Neural cell (in vitro differentiated cells): ENCODE measurements around the gene UIMC1. TPM values are rescaled to one million over a fixed set of nuclear protein-coding genes. Genes with fewer than 3 reads are reported as not detected.

Experiments used
- H2AFZ ChIP-seq: fragments of 200-600, 300-800 bp; sonication (generic), shearing (Covaris generic); 2 replicates; pipeline ENCODE4 v1.6.0; 2014; ENCODE audit warnings: low read depth, mild to moderate bottlenecking, antibody characterized with exemption, low read length, moderate library complexity
- H3F3A ChIP-seq: fragments of 200-600 bp; shearing (Covaris generic); 2 replicates; pipeline ENCODE4 v1.6.1; 2016; ENCODE audit warnings: mild to moderate bottlenecking, moderate library complexity, mixed read lengths, antibody characterized with exemption, low read length; ENCODE audit not compliant: insufficient read depth, poor library complexity, severe bottlenecking
- H3K27ac ChIP-seq: fragments of 200-600, 300-800 bp; sonication (generic), shearing (Covaris generic); 2 replicates; pipeline ENCODE4 v1.5.1; 2014; ENCODE audit warnings: mild to moderate bottlenecking, low read length, moderate library complexity
- H3K27me3 ChIP-seq: fragments of 300-800, 200-600 bp; sonication (generic), shearing (Covaris generic); 2 replicates; pipeline ENCODE4 v1.6.0; 2014; ENCODE audit warnings: mild to moderate bottlenecking, low read depth, low read length, moderate library complexity; ENCODE audit not compliant: insufficient read depth
- H3K36me3 ChIP-seq: fragments of 300-800, 200-600 bp; sonication (generic), shearing (Covaris generic); 2 replicates; pipeline ENCODE4 v1.5.1; 2014; ENCODE audit warnings: mild to moderate bottlenecking, antibody characterized with exemption, low read length, moderate library complexity; ENCODE audit not compliant: insufficient read depth
- H3K4me2 ChIP-seq: fragments of 300-800, 200-600 bp; sonication (generic), shearing (Covaris generic); 2 replicates; pipeline ENCODE4 v1.6.0; 2014; ENCODE audit warnings: mild to moderate bottlenecking, low read length
- H3K4me3 ChIP-seq: fragments of 300-800, 200-600 bp; sonication (generic), shearing (Covaris generic); 2 replicates; pipeline ENCODE4 v1.5.1; 2014; ENCODE audit warnings: mild to moderate bottlenecking, low read length, moderate library complexity
- H3K79me2 ChIP-seq: fragments of 200-600 bp; shearing (Covaris generic); replicated peaks from 2 replicates; pipeline ENCODE4 v1.6.0; 2014; ENCODE audit warnings: mild to moderate bottlenecking, low read length, moderate library complexity; ENCODE audit not compliant: insufficient read depth
- H3K9ac ChIP-seq: fragments of 300-800, 200-600 bp; sonication (generic), shearing (Covaris generic); 2 replicates; pipeline ENCODE4 v1.6.1; 2016; ENCODE audit warnings: mild to moderate bottlenecking, low read length, mixed read lengths
- H3K9me2 ChIP-seq: fragments of 200-600 bp; shearing (Covaris generic); 2 replicates; pipeline ENCODE4 v1.6.1; 2016; ENCODE audit warnings: mild to moderate bottlenecking, low read length, mixed read lengths; ENCODE audit not compliant: insufficient read depth
- H3K9me3 ChIP-seq: fragments of 200-600, 300-800 bp; sonication (generic), shearing (Covaris generic); 2 replicates; pipeline ENCODE4 v1.6.1; 2016; ENCODE audit warnings: mild to moderate bottlenecking, mixed run types, low read length, moderate library complexity, mixed read lengths
- H4K20me1 ChIP-seq: fragments of 200-600 bp; shearing (Covaris generic); 2 replicates; pipeline ENCODE4 v1.6.1; 2016; ENCODE audit warnings: mild to moderate bottlenecking, mixed run types; ENCODE audit not compliant: insufficient read depth
- EP300 ChIP-seq: fragments of 450-650 bp; conservative IDR thresholded peaks from 2 replicates; pipeline ENCODE4 v1.6.1; 2014; ENCODE audit warnings: antibody characterized with exemption, mild to moderate bottlenecking, moderate library complexity; ENCODE audit not compliant: poor library complexity, severe bottlenecking
- EZH2 ChIP-seq: fragments of 200-600, 300-800 bp; shearing (Covaris generic), sonication (generic); IDR thresholded peaks from 2 replicates; pipeline ENCODE4 v1.6.1; 2014; ENCODE audit warnings: antibody characterized with exemption, low read length, borderline replicate concordance, mild to moderate bottlenecking; ENCODE audit not compliant: insufficient read depth, poor library complexity, severe bottlenecking
- MXI1 ChIP-seq: fragments of 450-650 bp; conservative IDR thresholded peaks from 2 replicates; pipeline ENCODE4 v1.6.1; 2014; ENCODE audit warnings: antibody characterized with exemption, mild to moderate bottlenecking; ENCODE audit not compliant: poor library complexity, severe bottlenecking
- POLR2AphosphoS5 ChIP-seq: IDR thresholded peaks from 2 replicates; pipeline ENCODE4 v1.6.1; 2012
- RAD21 ChIP-seq: fragments of 450-650 bp; conservative IDR thresholded peaks from 2 replicates; pipeline ENCODE4 v1.6.1; 2014; ENCODE audit warnings: antibody characterized with exemption, mild to moderate bottlenecking, moderate library complexity
- SMC3 ChIP-seq: fragments of 450-650 bp; conservative IDR thresholded peaks from 2 replicates; pipeline ENCODE4 v1.6.1; 2014; ENCODE audit warnings: antibody characterized with exemption, mild to moderate bottlenecking, moderate library complexity; ENCODE audit not compliant: poor library complexity
- polyA plus RNA-seq: library from polyadenylated mRNA; depleted of rRNA; stranded (reverse); fragments of >200 nt; gene quantifications from 2 replicates; pipeline ENCODE4 v1.2.3, GENCODE V29; 2014
- TF ChIP-seq, protein P1 (sequence below): fragments of 450-650 bp; IDR thresholded peaks from 2 replicates; pipeline ENCODE4 v1.5.1; 2014; ENCODE audit warnings: antibody characterized with exemption, mild to moderate bottlenecking, moderate library complexity; ENCODE audit not compliant: poor library complexity, severe bottlenecking

The UIMC1 gene
- polyA plus RNA-seq, 1 donor from 2014 or later: 74.0 TPM

DNA sequence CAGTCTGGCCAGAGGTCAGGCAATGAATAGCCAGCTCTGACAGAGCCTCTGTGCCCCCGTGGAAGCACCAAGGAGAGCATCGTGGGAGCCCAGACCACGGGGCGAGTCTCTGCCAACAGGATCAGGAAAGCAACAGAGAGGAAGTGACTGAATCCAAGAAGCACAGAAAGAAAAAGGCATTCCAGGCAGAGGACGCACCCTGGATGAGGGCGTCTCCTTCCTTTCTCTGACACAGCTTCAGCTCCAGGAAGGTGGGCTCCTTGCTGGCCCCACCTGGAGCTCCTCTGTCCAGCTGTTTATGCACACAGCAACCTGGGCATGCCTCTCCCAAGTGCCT lies 124.0 kb downstream of the UIMC1 start:
- H3K27me3 ChIP-seq: no peaks in the 10 kb centered on the region
- no peaks in the 10 kb centered on the region for H3K9me3 ChIP-seq
- no peaks in the 10 kb centered on the region for H3K79me2 ChIP-seq
- no peaks in the 10 kb centered on the region for H4K20me1 ChIP-seq
- H3K9me2 ChIP-seq: no peaks in the 10 kb centered on the region
- H3K36me3 ChIP-seq: no peaks in the 10 kb centered on the region
- H3K27ac ChIP-seq: no peak overlapping the region
- TF ChIP-seq EP300 (no peak), POLR2AphosphoS5 (no peak), RAD21 (no peak), MXI1 (no peak), SMC3 (no peak), EZH2 (no peak)
- TF ChIP-seq, protein P1, sequence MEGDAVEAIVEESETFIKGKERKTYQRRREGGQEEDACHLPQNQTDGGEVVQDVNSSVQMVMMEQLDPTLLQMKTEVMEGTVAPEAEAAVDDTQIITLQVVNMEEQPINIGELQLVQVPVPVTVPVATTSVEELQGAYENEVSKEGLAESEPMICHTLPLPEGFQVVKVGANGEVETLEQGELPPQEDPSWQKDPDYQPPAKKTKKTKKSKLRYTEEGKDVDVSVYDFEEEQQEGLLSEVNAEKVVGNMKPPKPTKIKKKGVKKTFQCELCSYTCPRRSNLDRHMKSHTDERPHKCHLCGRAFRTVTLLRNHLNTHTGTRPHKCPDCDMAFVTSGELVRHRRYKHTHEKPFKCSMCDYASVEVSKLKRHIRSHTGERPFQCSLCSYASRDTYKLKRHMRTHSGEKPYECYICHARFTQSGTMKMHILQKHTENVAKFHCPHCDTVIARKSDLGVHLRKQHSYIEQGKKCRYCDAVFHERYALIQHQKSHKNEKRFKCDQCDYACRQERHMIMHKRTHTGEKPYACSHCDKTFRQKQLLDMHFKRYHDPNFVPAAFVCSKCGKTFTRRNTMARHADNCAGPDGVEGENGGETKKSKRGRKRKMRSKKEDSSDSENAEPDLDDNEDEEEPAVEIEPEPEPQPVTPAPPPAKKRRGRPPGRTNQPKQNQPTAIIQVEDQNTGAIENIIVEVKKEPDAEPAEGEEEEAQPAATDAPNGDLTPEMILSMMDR: no peak
- H3K4me2 ChIP-seq: no peak overlapping the region
- no peak overlapping the region for H3K9ac ChIP-seq
- no peak overlapping the region for H3K4me3 ChIP-seq
- H3F3A ChIP-seq: no peaks in the 10 kb centered on the region
- H2AFZ ChIP-seq: no peak overlapping the region

DNA sequence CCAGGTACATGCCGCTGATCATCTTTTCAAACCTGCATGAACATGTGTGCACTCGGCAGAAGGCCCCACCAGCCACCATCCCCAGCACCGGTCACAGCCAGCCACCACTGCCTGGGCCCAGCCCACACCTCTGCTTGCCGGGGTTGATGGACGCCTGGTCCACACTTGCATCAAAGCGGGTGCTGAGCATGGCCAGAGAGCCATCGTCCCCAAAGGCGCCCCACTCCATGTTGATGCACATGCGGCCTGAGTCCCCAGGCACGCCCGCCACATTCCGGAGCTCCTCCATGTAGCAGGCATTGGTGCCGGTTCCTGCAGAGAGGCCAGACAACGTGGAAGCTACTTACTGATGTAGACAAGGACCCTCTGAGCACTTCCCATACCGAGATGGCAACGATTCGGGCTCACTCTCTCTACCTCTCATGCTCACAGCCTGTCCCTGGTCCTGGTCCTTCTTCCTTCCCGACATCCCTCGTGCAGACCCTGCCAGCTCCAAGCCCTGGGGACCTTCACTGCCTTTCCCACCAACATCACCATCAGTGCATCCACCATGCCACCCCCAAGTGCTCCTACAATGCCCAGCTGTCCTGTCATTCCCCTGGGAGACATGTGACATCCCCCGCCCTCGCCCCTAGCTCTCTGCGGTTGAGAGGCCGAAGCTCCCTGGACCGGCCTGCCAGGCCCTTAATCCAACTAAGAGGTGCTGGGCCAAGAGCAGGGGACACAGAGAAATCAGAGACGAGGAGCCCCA lies 124.6 kb downstream of the UIMC1 start:
- H3K36me3 ChIP-seq: no peaks in the 10 kb centered on the region

More for the DNA sequence above, 124.6 kb downstream of the UIMC1 start:
- no peaks in the 10 kb centered on the region for H3K9me2 ChIP-seq
- no peaks in the 10 kb centered on the region for H3K9me3 ChIP-seq
- no peak overlapping the region for H3K9ac ChIP-seq
- H4K20me1 ChIP-seq: no peaks in the 10 kb centered on the region
- H3K79me2 ChIP-seq: no peaks in the 10 kb centered on the region
- H3K4me3 ChIP-seq: no peak overlapping the region
- no peaks in the 10 kb centered on the region for H3F3A ChIP-seq
- no peaks in the 10 kb centered on the region for H3K27me3 ChIP-seq
- no peak overlapping the region for H3K27ac ChIP-seq
- no peak for TF ChIP-seq SMC3
- TF ChIP-seq, protein P1: no peak
- TF ChIP-seq RAD21: no peak
- no peak for TF ChIP-seq POLR2AphosphoS5
- no peak overlapping the region for H2AFZ ChIP-seq
- no peak overlapping the region for H3K4me2 ChIP-seq
